Measurements from ENCODE around the gene MTHFSD. TPM values are rescaled to one million over a fixed set of nuclear protein-coding genes. Genes with fewer than 3 reads are reported as not detected.

MTHFSD gene
- total and polyA plus RNA-seq, 9 donors: 11.0 to 24.9 (median 21.8) TPM

- Histone ChIP-seq H3K36me3 (no peaks in the 10 kb centered on the region), H3K4me3 (no peak overlapping the region), H3K9me3 (no peaks in the 10 kb centered on the region), H3K4me1 (ENCODE audit: insufficient read depth) (peaks cover 4% of the 10 kb centered on the region), H3K27ac (no peak overlapping the region), H3K27me3 (no peaks in the 10 kb centered on the region)
- no peak for DNase-seq
- TF ChIP-seq POLR2A (IDR thresholded peaks at IDR 0.05) (no peak), EP300 (IDR thresholded peaks at IDR 0.05) (no peak), CTCF (IDR thresholded peaks at IDR 0.05) (no peak)
- intact Hi-C loops (cut with DNase I): loop anchor here in 1 of 4 donors (10.0 kb wide), 2 partner anchors 492 to 712 kb away; no protein-coding TSS in a partner anchor
- WGBS, 3 donors: 79 to 88% (median 81%) methylated on average over 6 of the region's 6 CpGs
Observed at GRCh38 chr16:86562356-86562755, 7.3 kb upstream of the MTHFSD start.

GRCh38 chr16:86559802-86560305, 4.8 kb upstream of the MTHFSD start:
- TF ChIP-seq POLR2A (IDR thresholded peaks at IDR 0.05): no peak
- TF ChIP-seq EP300 (IDR thresholded peaks at IDR 0.05): no peak
- TF ChIP-seq CTCF (IDR thresholded peaks at IDR 0.05): no peak
- WGBS, 3 donors: 75 to 87% (median 75%) methylated on average over 9 of the region's 9 CpGs
- Histone ChIP-seq H3K27ac (no peak overlapping the region), H3K4me1 (ENCODE audit: insufficient read depth) (peaks cover 4% of the 10 kb centered on the region), H3K36me3 (no peaks in the 10 kb centered on the region), H3K27me3 (no peaks in the 10 kb centered on the region), H3K9me3 (no peaks in the 10 kb centered on the region), H3K4me3 (no peak overlapping the region)
- intact Hi-C loops (cut with DNase I): loop anchor here in 1 of 4 donors (10.0 kb wide), 2 partner anchors 495 to 715 kb away; no protein-coding TSS in a partner anchor
- DNase-seq: no peak

- no peak overlapping the region for H3K4me3 ChIP-seq
- no peaks in the 10 kb centered on the region for H3K36me3 ChIP-seq
- no peak overlapping the region for H3K27ac ChIP-seq
- H3K9me3 ChIP-seq: no peaks in the 10 kb centered on the region
- intact Hi-C loops (cut with DNase I): no loop called here
- H3K27me3 ChIP-seq: no peaks in the 10 kb centered on the region
- H3K4me1 ChIP-seq (ENCODE audit: insufficient read depth): peaks cover 7% of the 10 kb centered on the region
- no peak for DNase-seq
- TF ChIP-seq POLR2A (IDR thresholded peaks at IDR 0.05): no peak
- no peak for TF ChIP-seq EP300 (IDR thresholded peaks at IDR 0.05)
- 63 to 65% (median 64%) methylated on average over 28 of the region's 28 CpGs for WGBS, 3 donors
Observed at GRCh38 chr16:86558355-86559193, 3.5 kb upstream of the MTHFSD start.

- intact Hi-C loops (cut with DNase I): no loop called here
Observed at GRCh38 chr16:86557587-86557986, 2.6 kb upstream of the MTHFSD start.

More at GRCh38 chr16:86557587-86557986, 2.6 kb upstream of the MTHFSD start:
- TF ChIP-seq POLR2A (IDR thresholded peaks at IDR 0.05): no peak
- no peak for TF ChIP-seq EP300 (IDR thresholded peaks at IDR 0.05)
- TF ChIP-seq CTCF (IDR thresholded peaks at IDR 0.05): no peak
- 50 to 60% (median 56%) methylated on average over 4 of the region's 4 CpGs for WGBS, 3 donors
- no peak for DNase-seq
- H3K4me1 ChIP-seq (ENCODE audit: insufficient read depth): peaks cover 7% of the 10 kb centered on the region
- no peaks in the 10 kb centered on the region for H3K27me3 ChIP-seq
- H3K36me3 ChIP-seq: no peaks in the 10 kb centered on the region
- H3K27ac ChIP-seq: no peak overlapping the region
- H3K4me3 ChIP-seq: no peak overlapping the region
- no peaks in the 10 kb centered on the region for H3K9me3 ChIP-seq

Data from ovary (tissue), 9 donors.